Uterus (tissue), 4 donors: ENCODE measurements around the gene SH3BP5. TPM values are rescaled to one million over a fixed set of nuclear protein-coding genes. Genes with fewer than 3 reads are reported as not detected.

ENCODE experiments used
- DNase-seq, 2 donors: peaks; one replicate each; pipeline ENCODE4 v3.0.0-alpha.2; 2019 to 2020
- H3K27ac ChIP-seq, 2 donors: fragments of 200-600 bp; sonication (generic); 1 replicate in 1 of 2; 2 replicates in 1 of 2; pipeline ENCODE4 v1.5.1; 2016 to 2018
- H3K27me3 ChIP-seq, 2 donors: fragments of 200-600 bp; sonication (generic); one replicate each; pipeline ENCODE4 v1.5.1; 2018 to 2019; ENCODE audit warnings: control low read depth in 1 of 2
- H3K36me3 ChIP-seq, 2 donors: fragments of 200-600 bp; sonication (generic); one replicate each; pipeline ENCODE4 v1.5.1; 2019; ENCODE audit warnings: control low read depth in 1 of 2
- H3K4me1 ChIP-seq, 2 donors: fragments of 200-600 bp; sonication (generic); one replicate each; pipeline ENCODE4 v1.5.1; 2018 to 2019; ENCODE audit warnings: control low read depth in 1 of 2
- H3K4me3 ChIP-seq, 2 donors: fragments of 200-600 bp; sonication (generic); 1 replicate in 1 of 2; 2 replicates in 1 of 2; pipeline ENCODE4 v1.5.1; 2018 to 2019; ENCODE audit warnings: mild to moderate bottlenecking in 1 of 2
- H3K9me3 ChIP-seq, 2 donors: fragments of 200-600 bp; sonication (generic); one replicate each; pipeline ENCODE4 v1.5.1; 2019; ENCODE audit warnings: control low read depth in 1 of 2
- CTCF ChIP-seq, 4 experiments: fragments of 200-600 bp in 2 of 4; fragments of 450-650 bp in 2 of 4; sonication (generic) in 2 of 4; IDR thresholded peaks; one replicate each; pipeline ENCODE4 v1.5.1; 2016 to 2019; ENCODE audit warnings: antibody characterized with exemption in 4 of 4, mild to moderate bottlenecking in 2 of 4, moderate library complexity in 1 of 4
- POLR2A ChIP-seq, 2 donors: fragments of 450-650 bp; IDR thresholded peaks; one replicate each; pipeline ENCODE4 v1.6.1; 2016; ENCODE audit warnings: antibody characterized with exemption in 2 of 2, mild to moderate bottlenecking in 1 of 2, moderate library complexity in 1 of 2
- intact Hi-C: fragments of 100-400 bp; cut with DNase I; formaldehyde crosslinking; loops from one replicate; pipeline ENCODE4 v1.15.1; 2023; ENCODE audit warnings: low total_unique reads
- total RNA-seq, 4 donors: library from RNA; depleted of rRNA in 3 of 4; stranded (reverse); fragments of >200 nt in 3 of 4; gene quantifications; one replicate each; pipeline versions ENCODE4 v1.1.0 to v1.2.4, GENCODE V29; 2014 to 2023
- donor health status: DM: yes; HTN: yes; CAD: no.

The SH3BP5 gene
- total RNA-seq, 4 donors from 2014 or later = 58.8 to 154 (median 75.5) TPM

DNA sequence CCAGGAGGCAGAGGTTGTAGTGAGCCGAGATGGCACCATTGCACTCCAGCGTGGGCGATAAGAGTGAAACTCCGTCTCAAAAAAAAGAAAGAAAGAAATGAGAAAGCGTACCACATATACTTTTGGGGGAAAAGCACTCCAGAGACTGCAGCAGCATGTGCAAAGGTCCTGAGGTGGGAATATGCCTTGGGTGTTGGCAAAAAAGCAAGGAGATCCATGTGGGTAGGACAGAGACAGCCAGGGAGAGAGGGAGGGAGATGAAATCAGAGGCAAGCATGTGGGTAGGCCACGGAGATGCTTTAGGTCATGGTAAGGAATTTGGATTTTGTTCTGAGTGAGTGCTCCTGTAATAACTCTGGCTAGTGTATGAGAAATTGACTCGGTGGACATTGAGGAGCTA is 3.7 kb upstream of the SH3BP5 start:
- H3K36me3 ChIP-seq = no peaks in the 10 kb centered on the region
- no peak for DNase-seq
- H3K27ac ChIP-seq = no peak overlapping the region
- intact Hi-C loops = loop anchor here (5.0 kb wide), 1 partner anchor 46 kb away; no protein-coding TSS in a partner anchor
- no peaks in the 10 kb centered on the region for H3K4me1 ChIP-seq
- no peaks in the 10 kb centered on the region for H3K9me3 ChIP-seq
- TF ChIP-seq CTCF (IDR thresholded peaks at IDR 0.05) (no peak), POLR2A (IDR thresholded peaks at IDR 0.05) (no peak)
- H3K27me3 ChIP-seq = no peaks in the 10 kb centered on the region
- no peak overlapping the region for H3K4me3 ChIP-seq

GRCh38 chr3:15333956-15334263 is 1.5 kb upstream of the SH3BP5 start:
- H3K27me3 ChIP-seq = no peaks in the 10 kb centered on the region
- DNase-seq = no peak
- H3K4me1 ChIP-seq = peaks cover 9 to 10% of the 10 kb centered on the region in 2 donors
- TF ChIP-seq CTCF (IDR thresholded peaks at IDR 0.05) (no peak), POLR2A (IDR thresholded peaks at IDR 0.05) (no peak)
- H3K9me3 ChIP-seq = no peaks in the 10 kb centered on the region
- intact Hi-C loops = loop anchor here (2.0 kb wide), 1 partner anchor 65 kb away; no protein-coding TSS in a partner anchor
- H3K27ac ChIP-seq = no peak overlapping the region
- H3K4me3 ChIP-seq = no peak overlapping the region
- H3K36me3 ChIP-seq = no peaks in the 10 kb centered on the region

DNA sequence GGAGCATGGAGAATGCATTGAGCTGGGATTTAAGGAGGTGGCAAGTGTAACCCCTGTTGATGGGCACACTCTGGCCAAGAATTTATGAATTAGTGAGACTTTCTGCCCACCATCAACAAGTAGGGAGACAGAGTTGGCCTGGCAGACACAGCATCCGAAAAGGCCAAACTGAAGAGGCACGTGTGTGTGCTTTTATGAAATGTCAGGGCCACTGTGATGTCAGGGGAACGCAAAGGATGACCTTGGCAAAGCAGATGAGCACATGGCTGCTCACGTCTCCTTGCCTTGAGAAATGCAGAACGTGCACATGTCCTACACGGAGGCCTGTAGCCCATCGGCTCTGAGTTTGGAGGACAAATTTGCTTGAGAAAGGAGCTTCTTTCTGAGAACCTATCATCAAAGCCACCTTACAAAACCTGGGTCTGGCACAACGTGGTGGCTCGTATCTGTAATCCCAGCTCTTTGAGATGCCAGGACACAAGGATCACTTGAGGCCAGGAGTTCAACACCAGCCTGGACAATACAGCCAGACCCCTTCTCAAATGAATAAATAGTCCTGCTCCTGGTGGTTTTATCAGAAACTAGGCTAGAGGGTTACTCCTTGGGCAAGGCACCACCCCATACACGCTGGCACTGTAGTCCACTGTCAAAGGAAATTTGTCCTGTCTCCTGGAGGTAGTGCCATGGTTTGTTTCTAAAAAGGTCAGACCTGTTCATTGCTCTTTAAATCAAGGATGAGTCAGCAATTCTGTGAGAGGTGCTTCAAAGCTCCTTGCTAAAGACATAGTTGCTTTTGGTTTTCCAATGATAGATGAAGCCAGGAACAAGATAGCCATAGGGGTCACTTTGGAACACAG is 941 bp upstream of the SH3BP5 start:
- peak overlapping the region in 1 of 2 donors; percentile 95 for H3K4me3 ChIP-seq
- H3K27me3 ChIP-seq = no peaks in the 10 kb centered on the region
- no peaks in the 10 kb centered on the region for H3K9me3 ChIP-seq
- H3K27ac ChIP-seq = peak overlapping the region; percentile 93 to 97
- peaks cover 15% of the 10 kb centered on the region in 2 donors for H3K4me1 ChIP-seq
- no peaks in the 10 kb centered on the region for H3K36me3 ChIP-seq
- intact Hi-C loops = loop anchor here (2.0 kb wide), 1 partner anchor 65 kb away; no protein-coding TSS in a partner anchor
- TF ChIP-seq POLR2A (IDR thresholded peaks at IDR 0.05) = no peak
- no peak for TF ChIP-seq CTCF (IDR thresholded peaks at IDR 0.05)
- DNase-seq = no peak

DNA sequence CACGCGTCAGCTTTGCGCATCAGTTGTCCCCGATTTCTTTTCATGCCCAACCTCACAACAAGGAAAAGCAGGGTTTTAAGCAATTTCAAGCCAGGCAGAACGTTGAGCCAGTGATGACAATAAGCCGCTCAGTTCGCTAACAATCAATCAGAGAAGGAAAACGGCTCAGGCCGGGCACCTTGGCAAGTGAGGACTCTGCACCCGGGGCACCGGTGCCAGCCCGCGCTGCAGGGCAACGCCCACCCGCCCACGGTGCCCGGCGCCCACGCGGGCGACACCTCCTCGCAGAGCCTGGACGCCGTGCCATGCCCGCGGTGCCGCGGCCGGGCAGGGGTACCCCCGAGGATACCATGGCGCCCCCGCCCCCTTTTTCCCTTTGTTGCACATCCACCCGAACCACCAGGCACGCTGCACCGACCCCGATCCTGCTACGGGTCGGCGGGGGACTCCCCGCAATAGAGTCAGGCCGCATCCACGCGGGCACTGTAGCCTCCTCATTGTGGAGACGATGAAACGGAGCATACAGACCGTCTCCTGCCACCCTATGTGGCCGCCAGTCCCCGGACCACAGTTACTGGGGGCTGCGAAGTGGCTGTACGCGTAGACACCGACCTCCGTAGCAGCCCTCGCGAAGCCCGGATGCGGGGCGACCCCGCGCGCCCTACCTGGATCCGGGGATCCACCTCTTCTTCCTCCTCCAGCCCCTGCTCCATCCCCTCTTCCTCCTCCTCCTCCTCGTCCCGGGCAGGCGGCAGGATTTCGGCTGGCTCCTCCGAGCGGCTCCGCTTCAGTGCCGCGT is 581 bp downstream of the SH3BP5 start:
- TF ChIP-seq POLR2A (IDR thresholded peaks at IDR 0.05) = no peak
- TF ChIP-seq CTCF (IDR thresholded peaks at IDR 0.05) = no peak
- peak; percentile 52 to 55 for DNase-seq
- Histone ChIP-seq H3K27ac (peak overlapping the region; percentile 93 to 97), H3K9me3 (no peaks in the 10 kb centered on the region), H3K36me3 (no peaks in the 10 kb centered on the region), H3K27me3 (no peaks in the 10 kb centered on the region), H3K4me1 (peaks cover 19 to 25% of the 10 kb centered on the region in 2 donors), H3K4me3 (peak overlapping the region; percentile 72 to 95)
- intact Hi-C loops = loop anchor here (2.0 kb wide), 1 partner anchor 63 kb away; no protein-coding TSS in a partner anchor
